Lower lobe of right lung (tissue), 2 donors: ENCODE results near the gene NUMA1. TPM values are rescaled to one million over a fixed set of nuclear protein-coding genes. Genes with fewer than 3 reads are reported as not detected.

Experiments used
- ATAC-seq, 2 donors: fragments of 200-7000 bp; cut with Tn5 transposase; one replicate each; pipeline ENCODE4 v1.9.1; 2020 to 2022; ENCODE audit warnings: mild to moderate bottlenecking in 2 of 2, moderate library complexity in 2 of 2
- DNase-seq: peaks from one replicate; pipeline ENCODE4 v3.0.0-alpha.2; 2020
- H3K27ac ChIP-seq: fragments of 200-600 bp; one replicate; pipeline ENCODE4 v1.8.0; 2022
- H3K27me3 ChIP-seq: fragments of 200-600 bp; one replicate; pipeline ENCODE4 v1.8.0; 2022; ENCODE audit warnings: low read depth
- H3K36me3 ChIP-seq: fragments of 200-600 bp; one replicate; pipeline ENCODE4 v1.8.0; 2022; ENCODE audit warnings: mild to moderate bottlenecking
- H3K4me1 ChIP-seq: fragments of 200-600 bp; one replicate; pipeline ENCODE4 v1.8.0; 2022
- H3K4me3 ChIP-seq: fragments of 200-600 bp; one replicate; pipeline ENCODE4 v1.8.0; 2022; ENCODE audit warnings: mild to moderate bottlenecking
- H3K9me3 ChIP-seq: fragments of 200-600 bp; one replicate; pipeline ENCODE4 v1.8.0; 2022
- intact Hi-C: fragments of 100-400 bp; cut with DNase I; formaldehyde crosslinking; loops from one replicate; pipeline ENCODE4 v1.11.0; 2022
- total RNA-seq: library from RNA; stranded (reverse); fragmentation: NEBNext Ultra II Directional; extraction: Animal tissue kit (Norgen Biotek cat#: 25700); gene quantifications from one replicate; pipeline ENCODE4 v1.2.1, GENCODE V29; 2021
- TF ChIP-seq, protein P1 (sequence below): fragments of 200-600 bp; IDR thresholded peaks from one replicate; pipeline ENCODE4 v1.8.0; 2022; ENCODE audit warnings: antibody characterized with exemption, mild to moderate bottlenecking
- donor health status: DM: no; HTN: yes; CAD: no; lungs with severe emphysema.

The NUMA1 gene
- total RNA-seq, 1 donor from 2014 or later = 200 TPM

DNA sequence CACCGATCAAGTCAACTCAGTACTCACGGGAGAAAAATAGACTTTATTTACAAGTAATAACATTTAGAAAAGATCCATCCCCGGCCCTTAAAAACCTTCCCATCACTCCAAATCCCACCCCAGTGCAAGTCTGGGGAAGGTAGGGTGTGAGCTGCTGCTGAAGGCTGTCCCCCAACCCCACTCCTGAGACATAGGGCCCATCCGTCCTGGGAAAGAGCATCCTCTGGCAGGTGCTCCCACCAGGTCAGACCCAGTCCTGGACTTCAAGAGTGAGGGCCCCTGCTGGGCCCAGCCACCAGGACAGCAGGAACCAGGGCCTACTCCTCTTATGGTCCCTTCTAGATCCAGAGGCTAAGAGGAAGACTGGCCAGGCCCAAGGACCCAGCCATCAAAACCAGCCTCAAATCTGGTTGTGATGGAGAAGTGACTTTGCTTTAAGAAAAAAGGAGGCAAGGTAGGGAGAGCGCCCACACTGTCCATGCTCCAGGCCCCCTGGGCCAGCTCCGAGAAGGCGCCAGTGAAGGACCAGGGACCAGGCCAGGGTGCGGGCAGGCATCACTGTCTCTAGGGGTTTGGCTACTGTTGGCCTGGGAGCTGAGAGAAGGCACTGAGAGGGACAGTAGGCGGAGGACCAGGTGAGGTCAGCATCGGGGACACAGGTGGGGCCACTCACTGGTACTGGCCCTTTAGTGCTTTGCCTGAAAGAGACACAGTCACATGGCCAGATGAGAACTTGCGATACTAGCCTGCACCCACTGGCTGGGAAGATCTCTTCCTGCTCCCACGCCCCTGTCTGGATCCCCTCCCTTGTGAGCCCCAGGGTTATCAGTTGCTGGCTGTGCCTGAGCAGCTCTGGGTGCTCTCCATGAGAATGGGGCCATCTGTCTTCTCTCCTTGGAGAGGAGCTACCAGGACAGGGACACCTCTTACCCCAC is 77.2 kb downstream of the NUMA1 start:
- H3K27ac ChIP-seq = no peak overlapping the region
- DNase-seq = no peak

GRCh38 chr11:72001834-72002591 is 78.3 kb downstream of the NUMA1 start:
- DNase-seq (no peak), ATAC-seq (no peak)
- H3K27ac ChIP-seq = peak overlapping the region; percentile 11
- H3K36me3 ChIP-seq = peaks cover 70% of the 10 kb centered on the region
- intact Hi-C loops = no loop called here
- H3K4me1 ChIP-seq = peaks cover 43% of the 10 kb centered on the region
- TF ChIP-seq, protein P1, sequence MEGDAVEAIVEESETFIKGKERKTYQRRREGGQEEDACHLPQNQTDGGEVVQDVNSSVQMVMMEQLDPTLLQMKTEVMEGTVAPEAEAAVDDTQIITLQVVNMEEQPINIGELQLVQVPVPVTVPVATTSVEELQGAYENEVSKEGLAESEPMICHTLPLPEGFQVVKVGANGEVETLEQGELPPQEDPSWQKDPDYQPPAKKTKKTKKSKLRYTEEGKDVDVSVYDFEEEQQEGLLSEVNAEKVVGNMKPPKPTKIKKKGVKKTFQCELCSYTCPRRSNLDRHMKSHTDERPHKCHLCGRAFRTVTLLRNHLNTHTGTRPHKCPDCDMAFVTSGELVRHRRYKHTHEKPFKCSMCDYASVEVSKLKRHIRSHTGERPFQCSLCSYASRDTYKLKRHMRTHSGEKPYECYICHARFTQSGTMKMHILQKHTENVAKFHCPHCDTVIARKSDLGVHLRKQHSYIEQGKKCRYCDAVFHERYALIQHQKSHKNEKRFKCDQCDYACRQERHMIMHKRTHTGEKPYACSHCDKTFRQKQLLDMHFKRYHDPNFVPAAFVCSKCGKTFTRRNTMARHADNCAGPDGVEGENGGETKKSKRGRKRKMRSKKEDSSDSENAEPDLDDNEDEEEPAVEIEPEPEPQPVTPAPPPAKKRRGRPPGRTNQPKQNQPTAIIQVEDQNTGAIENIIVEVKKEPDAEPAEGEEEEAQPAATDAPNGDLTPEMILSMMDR = no peak
- no peaks in the 10 kb centered on the region for H3K27me3 ChIP-seq
- H3K4me3 ChIP-seq = no peak overlapping the region
- no peaks in the 10 kb centered on the region for H3K9me3 ChIP-seq

More for the DNA sequence above, 77.2 kb downstream of the NUMA1 start:
- H3K27me3 ChIP-seq = no peaks in the 10 kb centered on the region
- no peak for ATAC-seq
- peaks cover 81% of the 10 kb centered on the region for H3K36me3 ChIP-seq
- no peak overlapping the region for H3K4me3 ChIP-seq
- TF ChIP-seq, protein P1 = no peak
- H3K9me3 ChIP-seq = no peaks in the 10 kb centered on the region
- peaks cover 34% of the 10 kb centered on the region for H3K4me1 ChIP-seq
- intact Hi-C loops = no loop called here

- Histone ChIP-seq H3K4me1 (peaks cover 43% of the 10 kb centered on the region), H3K27ac (peak overlapping the region; percentile 11), H3K9me3 (no peaks in the 10 kb centered on the region), H3K4me3 (no peak overlapping the region), H3K27me3 (no peaks in the 10 kb centered on the region), H3K36me3 (peaks cover 63% of the 10 kb centered on the region)
- intact Hi-C loops = no loop called here
- ATAC-seq (no peak), DNase-seq (no peak)
- TF ChIP-seq, protein P1 = no peak
Measured at GRCh38 chr11:72001285-72001684, 79.1 kb downstream of the NUMA1 start.

- Histone ChIP-seq H3K9me3 (no peaks in the 10 kb centered on the region), H3K36me3 (peaks cover 53% of the 10 kb centered on the region), H3K27ac (peak overlapping the region; percentile 73), H3K4me1 (peaks cover 43% of the 10 kb centered on the region), H3K4me3 (no peak overlapping the region), H3K27me3 (no peaks in the 10 kb centered on the region)
- ATAC-seq (no peak), DNase-seq (no peak)
- TF ChIP-seq, protein P1 = no peak
- intact Hi-C loops = no loop called here
Measured at GRCh38 chr11:72000202-72000867, 80.0 kb downstream of the NUMA1 start.

- Histone ChIP-seq H3K9me3 (no peaks in the 10 kb centered on the region), H3K4me1 (peaks cover 43% of the 10 kb centered on the region), H3K27ac (peak overlapping the region; percentile 73), H3K36me3 (peaks cover 48% of the 10 kb centered on the region), H3K27me3 (no peaks in the 10 kb centered on the region), H3K4me3 (peak overlapping the region; percentile 49)
- no peak for ATAC-seq
- intact Hi-C loops = no loop called here
- DNase-seq = no peak
- TF ChIP-seq, protein P1 = no peak
Measured at GRCh38 chr11:71999798-72000197, 80.5 kb downstream of the NUMA1 start.
